ENCODE data around the gene ANKRD29.

Gene ANKRD29

GRCh38 chr18:23612434-23613090 is 50.1 kb downstream of the ANKRD29 start:
- DNase-seq, result no peak

DNA sequence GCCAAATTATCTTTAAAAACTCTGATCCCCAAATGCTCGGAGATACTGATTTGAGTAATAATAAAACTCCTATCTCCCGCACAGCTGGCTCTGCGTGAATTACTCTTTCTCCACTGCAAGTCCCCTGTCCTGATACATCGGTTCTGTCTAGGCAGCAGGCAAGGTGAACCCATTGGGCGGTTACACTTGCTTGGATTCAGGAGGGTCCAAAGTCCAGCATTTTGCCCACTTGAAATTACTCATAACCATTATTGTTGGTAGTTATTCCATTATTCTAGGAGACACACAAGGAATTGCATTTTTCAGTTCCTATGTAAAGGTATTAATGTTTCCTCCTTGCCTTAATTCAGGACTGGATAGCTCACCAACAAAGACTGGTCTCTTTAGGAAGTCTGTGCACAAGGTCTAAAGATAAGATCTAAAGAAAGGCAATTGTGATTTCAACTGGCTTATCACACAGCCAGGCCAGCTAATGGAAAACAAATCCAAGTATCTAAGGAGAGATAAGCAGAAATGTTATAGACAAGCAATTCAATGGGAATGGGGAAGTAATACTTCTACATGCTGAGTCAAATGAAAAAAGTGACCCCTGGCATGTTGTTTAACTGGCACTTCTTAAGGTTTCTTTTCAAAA is 53.2 kb downstream of the ANKRD29 start:
- DNase-seq, result no peak

GRCh38 chr18:23608211-23608610 is 54.5 kb downstream of the ANKRD29 start:
- DNase-seq, result no peak

DNA sequence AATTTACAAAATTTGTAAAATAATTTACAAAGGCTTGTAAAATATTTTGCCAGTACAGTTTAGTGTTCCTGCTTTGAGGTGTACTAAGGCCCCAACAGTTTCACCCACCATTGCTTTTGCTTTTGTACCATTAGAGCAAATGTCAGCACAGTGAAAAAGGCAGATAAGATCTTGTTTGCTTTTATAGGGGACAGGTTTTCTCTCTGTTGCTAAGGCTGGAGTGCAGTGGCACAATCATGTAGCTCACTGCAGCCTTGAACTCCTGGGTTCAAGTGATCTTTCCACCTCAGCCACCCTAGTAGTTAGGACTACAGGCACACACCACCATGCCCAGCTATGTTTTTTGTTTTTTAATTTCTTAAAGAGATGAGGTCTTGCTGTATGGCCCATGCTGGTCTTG is 56.8 kb downstream of the ANKRD29 start:
- DNase-seq, result no peak

DNA sequence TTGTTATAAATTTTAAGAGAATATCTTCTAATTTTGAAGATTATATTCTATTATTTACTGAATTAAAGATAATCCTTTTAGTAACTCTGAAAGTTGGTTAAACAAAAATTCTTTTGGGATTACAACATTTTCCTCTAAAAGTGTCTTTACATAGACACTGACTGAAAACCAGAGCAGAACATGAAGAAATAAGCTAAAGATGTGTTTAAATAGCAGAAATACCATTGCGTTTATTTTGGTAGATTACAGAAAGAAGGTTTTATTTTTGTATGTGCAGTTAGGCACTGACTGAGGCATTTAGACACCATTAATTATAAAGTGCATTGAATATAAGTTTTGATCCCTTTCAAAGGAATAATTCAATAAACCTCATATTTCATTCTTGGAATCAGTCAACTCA is 62.9 kb downstream of the ANKRD29 start:
- no peak for DNase-seq

DNA sequence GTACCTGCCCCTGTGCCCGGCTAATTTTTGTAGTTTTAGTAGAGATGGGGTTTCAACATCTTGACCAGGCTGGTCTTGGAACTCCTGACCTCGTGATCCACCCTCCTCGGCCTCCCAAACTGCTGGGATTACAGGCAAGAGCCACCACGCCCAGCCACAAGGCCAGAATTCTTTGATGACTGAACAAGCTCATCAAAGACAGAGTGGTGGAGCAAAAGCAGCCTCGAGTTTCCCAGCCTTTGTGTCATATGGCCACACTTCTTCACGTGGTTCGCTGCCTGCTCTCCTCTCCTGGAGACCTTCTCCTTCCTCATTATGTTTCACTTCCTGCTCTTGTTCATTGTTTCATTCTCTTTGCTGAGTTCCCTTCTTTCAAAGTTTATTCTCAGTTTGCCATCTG is 66.5 kb downstream of the ANKRD29 start:
- DNase-seq, result no peak

- no peak for DNase-seq
Measured at GRCh38 chr18:23595591-23595990, 67.1 kb downstream of the ANKRD29 start.

DNA sequence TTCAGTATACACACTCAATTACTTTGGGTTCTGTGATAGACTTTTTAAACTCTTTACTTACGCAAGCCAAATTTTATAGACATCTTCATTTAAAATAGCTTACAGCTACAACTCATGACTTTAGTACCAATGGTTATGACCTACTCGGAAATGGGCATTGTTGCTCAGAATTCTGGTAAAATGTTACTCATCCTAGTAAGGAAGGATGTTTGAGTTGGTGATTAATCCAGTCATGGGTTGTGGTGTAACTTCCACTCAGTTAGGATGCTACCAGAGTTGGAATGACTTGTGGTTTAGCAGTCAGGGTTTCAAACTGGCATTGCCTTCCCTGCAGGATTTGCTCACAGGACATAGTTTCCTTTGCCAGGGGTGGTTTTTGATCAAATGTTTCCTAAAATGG is 69.0 kb downstream of the ANKRD29 start:
- no peak for DNase-seq

- no peak for DNase-seq
Measured at GRCh38 chr18:23592911-23593310, 69.8 kb downstream of the ANKRD29 start.

DNA sequence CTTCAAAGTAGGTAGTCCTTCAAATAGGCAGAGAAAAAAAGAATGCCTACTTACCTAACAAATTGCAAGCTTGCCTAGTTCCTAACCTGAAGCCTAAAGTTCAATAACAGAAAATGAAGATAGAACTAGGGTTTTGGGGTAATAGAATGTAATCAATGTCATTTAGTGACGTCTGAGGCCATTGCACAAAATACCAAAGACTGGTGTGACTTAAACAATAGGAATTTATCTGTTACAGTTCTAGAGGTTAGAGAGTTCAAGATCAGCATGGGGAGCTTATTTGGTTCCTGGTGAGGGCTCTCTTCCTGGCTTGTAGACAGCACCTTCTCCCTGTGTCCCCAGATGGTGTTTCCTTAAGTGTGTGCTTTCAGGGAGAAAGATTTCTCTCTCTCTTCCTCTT is 71.7 kb downstream of the ANKRD29 start:
- DNase-seq, result no peak

DNA sequence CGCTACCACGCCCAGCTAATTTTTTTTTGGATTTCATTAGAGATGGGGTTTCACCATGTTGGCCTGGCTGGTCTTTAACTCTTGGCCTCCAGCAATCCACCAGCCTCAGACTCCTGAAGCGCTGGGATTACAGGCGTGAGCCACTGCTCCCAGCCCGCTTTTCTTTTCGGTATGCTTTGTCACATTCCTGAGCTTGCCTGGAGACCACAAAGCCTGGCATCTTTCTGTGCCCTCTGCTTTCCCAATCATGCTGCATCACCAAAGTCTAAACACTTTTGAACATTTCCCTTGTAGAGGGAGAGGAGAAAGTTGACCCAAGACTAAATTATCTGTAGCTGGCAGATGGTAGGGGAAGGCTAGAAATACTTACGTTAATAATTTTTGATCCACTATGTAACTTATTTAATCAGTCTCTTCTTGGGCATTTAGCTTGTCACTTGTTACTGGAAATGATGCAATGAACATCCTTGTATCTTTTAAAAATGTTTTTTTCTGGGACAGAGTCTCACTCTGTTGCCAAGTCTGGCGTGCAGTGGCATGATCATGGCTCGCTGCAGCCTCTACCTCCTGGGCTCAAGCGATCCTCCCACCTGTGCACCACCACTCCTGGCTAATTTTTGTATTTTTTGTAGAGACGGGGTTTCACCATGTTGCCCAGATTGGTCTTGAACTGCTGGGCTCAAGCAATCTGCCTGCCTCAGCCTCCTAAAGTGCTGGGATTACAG is 73.7 kb downstream of the ANKRD29 start:
- no peak for DNase-seq

- DNase-seq, result no peak
Measured at GRCh38 chr18:23587220-23587642, 75.5 kb downstream of the ANKRD29 start.

DNA sequence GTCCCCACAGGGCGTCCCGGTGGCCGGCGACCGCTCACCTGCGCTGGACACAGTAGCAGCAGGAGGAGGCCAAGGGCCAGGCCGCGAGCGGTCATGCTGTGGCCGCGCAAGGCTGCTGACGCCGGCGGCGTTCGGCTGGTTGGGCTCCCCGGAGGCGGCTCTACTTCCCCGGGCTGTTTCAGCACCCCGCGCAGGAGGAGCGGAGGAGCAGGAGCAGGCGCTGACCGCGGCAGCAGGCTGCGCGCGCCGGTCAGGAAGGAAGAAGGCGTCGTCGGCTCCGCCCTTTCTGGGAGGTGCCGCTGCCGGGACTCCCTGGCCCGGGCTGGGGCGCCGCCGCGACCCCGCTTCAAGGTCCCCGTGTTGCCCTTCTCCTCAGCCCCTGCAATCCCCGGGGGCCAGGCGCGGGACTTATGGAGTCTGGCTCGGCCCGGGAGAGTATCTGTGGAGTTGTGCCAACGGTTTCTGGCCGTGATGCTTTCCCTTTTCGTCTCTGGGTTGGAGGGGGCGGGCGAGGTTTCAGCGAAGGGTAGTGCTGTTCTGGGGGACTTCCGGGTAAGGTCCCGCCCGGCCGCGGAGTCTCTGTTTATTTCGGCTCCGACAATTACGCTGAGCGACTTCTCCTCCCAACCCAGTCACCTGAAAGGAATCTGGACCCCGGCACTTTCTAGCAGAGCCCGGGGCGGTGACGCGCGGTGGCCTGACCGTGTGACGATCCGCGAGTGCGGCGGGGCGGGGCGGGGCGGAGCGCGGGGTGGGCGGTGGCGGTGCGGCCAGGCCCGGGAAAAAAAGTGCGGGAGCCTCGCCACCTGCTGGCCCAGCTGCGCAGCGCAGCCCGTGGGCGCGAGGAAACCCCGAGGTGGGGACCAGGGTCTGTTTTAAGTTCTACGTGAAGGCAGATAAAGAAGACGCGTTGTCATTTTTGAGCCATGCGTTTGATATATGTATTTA is 76.2 kb downstream of the ANKRD29 start, which contains the start of gene NPC1:
TSS of gene NPC1 (minus strand) at position 258 of the 948 bp plus-strand sequence. CDS start at position 95, 163 bp downstream.
- DNase-seq, result peak; percentile 81 to 99

DNA sequence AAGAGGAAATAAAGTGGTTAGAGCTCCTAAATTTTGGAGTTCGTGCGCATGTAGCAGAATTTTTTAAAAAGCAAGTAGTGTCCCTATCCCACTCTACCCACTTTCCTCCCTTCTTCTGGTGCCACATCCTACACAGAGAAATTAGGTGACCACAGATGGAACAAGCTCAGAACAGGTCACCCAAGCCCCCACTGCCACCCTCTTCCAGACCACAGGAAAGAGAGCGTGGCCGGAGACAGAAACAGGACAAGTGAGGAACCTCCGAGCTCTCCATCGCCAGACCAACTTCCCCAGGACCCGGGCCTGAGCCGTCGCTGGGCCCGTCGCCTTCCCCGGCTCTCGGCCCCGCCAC is 76.8 kb downstream of the ANKRD29 start:
- DNase-seq, result no peak

DNA sequence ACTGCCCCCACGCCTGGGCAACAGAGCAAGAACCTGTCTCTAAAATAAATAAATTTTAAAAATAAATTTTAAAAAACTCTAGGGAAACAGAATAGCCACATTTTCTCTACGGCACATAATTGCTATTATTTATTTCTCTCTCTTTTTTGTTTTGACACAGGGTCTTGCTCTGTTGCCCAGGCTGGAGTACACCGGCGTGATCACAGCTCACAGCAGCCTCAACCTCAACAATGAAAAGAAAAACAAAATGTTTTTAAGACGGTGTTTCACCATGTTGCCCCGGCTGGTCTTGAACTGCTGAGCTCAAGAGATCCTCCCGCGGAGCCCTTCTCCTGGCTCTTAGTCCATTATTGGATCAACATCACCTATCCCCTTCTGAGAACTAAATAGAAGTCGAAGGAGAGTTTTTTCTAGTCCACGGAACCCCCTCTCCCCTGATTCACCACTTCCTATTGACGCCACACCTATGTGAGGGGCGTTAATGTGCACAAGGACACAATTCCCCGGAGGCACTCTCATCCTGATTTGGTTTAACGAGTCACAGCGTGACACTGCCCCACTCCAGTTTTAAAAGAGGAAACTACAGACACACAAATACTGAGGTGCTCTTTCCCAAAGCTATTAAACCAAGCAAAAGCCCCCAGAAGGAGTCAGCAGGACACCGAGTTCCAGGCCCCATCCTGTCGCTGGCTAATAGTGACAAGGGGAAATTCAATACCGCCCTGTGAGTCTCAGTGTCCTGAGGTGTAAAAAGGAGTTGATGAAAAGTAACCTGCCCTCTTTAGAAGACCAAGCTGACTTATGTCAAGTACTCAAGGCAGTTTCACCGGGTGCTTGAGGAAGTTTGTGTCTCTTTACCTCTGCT is 77.5 kb downstream of the ANKRD29 start:
- DNase-seq, result peak in 1 of 2 donors; percentile 18

DNA sequence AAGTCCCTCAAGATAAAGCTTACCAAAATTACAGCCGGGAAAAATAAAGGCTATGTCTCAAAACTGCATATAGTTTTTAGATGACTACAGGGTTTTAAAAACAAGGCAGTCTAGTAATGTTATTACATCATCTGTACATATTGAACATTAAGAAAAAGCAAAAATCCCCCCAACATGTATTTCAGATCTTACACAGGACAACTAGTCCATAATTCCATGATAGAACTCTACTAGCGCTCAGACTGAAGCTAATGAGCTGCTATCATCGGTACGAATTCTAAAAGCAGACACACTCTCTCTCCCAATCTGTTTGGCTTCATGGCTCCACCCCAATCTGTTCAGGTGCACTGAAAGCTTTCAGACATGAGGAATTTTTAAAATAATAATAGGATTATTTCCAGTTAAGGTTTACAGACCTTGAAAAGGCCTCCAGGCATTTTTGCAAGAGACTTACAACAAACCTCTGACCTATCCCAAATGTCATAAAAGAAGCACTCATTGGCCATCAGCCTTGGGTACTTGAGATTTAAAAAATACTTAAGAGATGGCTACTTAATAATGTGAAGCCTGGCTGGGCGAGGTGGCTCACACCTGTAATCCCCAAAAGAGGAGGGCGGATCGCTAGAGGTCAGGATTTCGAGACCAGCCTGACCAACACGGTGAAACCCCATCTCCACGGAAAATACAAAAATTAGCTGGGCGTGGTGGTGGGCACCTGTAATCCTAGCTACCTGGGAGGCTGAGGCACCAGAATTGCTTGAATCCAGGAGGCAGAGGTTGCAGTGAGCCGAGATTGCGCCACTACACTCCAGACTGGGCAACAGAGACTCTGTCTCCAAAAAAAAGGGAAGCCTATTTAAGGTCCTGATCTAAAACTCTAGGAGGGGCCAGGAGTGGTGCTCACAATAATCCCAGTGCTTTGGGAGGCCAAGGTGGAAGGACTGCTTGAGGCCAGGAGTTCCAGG is 78.4 kb downstream of the ANKRD29 start:
- no peak for DNase-seq

- no peak for DNase-seq
Measured at GRCh38 chr18:23583071-23583865, 79.4 kb downstream of the ANKRD29 start.

DNA sequence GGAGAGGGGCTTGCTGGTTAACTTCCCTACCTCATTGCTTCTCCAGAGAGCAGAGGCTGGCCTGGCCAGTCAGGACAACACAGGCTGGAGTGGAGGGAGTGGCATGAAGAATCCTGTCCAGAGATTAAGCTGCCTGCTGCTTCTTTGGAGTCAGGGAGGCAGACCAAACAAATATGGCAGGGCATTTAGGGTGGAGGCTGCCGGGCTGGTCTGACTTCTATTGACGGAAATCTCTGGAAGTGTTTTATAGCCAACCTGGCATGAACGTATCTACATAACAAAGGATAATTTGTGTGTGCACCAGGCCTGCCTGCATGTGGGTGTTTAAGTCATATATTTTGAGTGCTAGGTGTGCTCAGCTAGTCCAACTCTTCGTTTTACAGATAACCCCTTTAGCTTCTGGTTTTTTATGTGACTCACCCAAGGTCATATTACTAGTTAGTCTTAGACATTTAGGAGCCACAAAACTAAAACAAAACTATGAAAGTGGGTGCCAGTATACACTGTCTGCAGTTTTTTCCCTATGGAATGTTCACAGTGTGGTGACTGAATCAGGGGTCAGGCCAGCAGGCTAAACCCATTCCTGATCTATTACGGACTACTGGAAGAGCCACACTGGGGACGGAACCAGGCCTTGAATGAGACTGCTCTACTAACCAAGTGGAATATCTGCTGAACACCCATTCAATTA is 81.9 kb downstream of the ANKRD29 start:
- no peak for DNase-seq
